GOT3 (cell line): ENCODE measurements around the gene KIF11.
"Not testable (repeated sequence)": the region's sequence is repeated elsewhere in the genome, so short reads cannot be mapped to it uniquely, and the experiment has no call there.

Experiments used
- DNase-seq: peaks from one replicate; lab custom pipeline; 2025; ENCODE audit warnings: mixed read lengths; lab: John Stamatoyannopoulos, UW

Gene KIF11

GRCh38 chr10:92590623-92591549, 2.0 kb upstream of the KIF11 start:
- DNase-seq = no peak

GRCh38 chr10:92591550-92592022, 1.3 kb upstream of the KIF11 start:
- peak; percentile 71 for DNase-seq

GRCh38 chr10:92593619-92594588, 974 bp downstream of the KIF11 start:
- DNase-seq = no peak

GRCh38 chr10:92595505-92595904, 2.6 kb downstream of the KIF11 start:
- no peak for DNase-seq

GRCh38 chr10:92598321-92598720, 5.4 kb downstream of the KIF11 start:
- no peak for DNase-seq

GRCh38 chr10:92604841-92605240, 11.9 kb downstream of the KIF11 start:
- no peak for DNase-seq

GRCh38 chr10:92615515-92615914, 22.6 kb downstream of the KIF11 start:
- no peak for DNase-seq

GRCh38 chr10:92619368-92619767, 26.4 kb downstream of the KIF11 start:
- DNase-seq = no peak

GRCh38 chr10:92627845-92628480, 35.0 kb downstream of the KIF11 start:
- DNase-seq = no peak

- DNase-seq = no peak
Observed at GRCh38 chr10:92629945-92630344, 37.0 kb downstream of the KIF11 start.

GRCh38 chr10:92638037-92638436, 45.1 kb downstream of the KIF11 start:
- no peak for DNase-seq

- no peak for DNase-seq
Observed at GRCh38 chr10:92640107-92640506, 47.2 kb downstream of the KIF11 start.

GRCh38 chr10:92641492-92641891, 48.6 kb downstream of the KIF11 start:
- DNase-seq = no peak

GRCh38 chr10:92644921-92645320, 52.0 kb downstream of the KIF11 start:
- no peak for DNase-seq

- DNase-seq = not testable (repeated sequence)
Observed at GRCh38 chr10:92650864-92651263, 57.9 kb downstream of the KIF11 start.

- DNase-seq = no peak
Observed at GRCh38 chr10:92655426-92655825, 62.5 kb downstream of the KIF11 start.

GRCh38 chr10:92656266-92656961, 63.5 kb downstream of the KIF11 start:
- DNase-seq = no peak

GRCh38 chr10:92657024-92657423, 64.1 kb downstream of the KIF11 start:
- DNase-seq = no peak

- DNase-seq = no peak
Observed at GRCh38 chr10:92662848-92663247, 69.9 kb downstream of the KIF11 start.

GRCh38 chr10:92664322-92664721, 71.4 kb downstream of the KIF11 start:
- no peak for DNase-seq

GRCh38 chr10:92667078-92667477, 74.1 kb downstream of the KIF11 start:
- DNase-seq = no peak
